ENCODE results near the gene GOLGA6C. TPM values are rescaled to one million over a fixed set of nuclear protein-coding genes. Genes with fewer than 3 reads are reported as not detected.

GOLGA6C gene
- polyA plus RNA-seq, 1 donor (not counting 4 experiments of a cell fraction or from before 2014, with no cell fraction given), result not detected

DNA sequence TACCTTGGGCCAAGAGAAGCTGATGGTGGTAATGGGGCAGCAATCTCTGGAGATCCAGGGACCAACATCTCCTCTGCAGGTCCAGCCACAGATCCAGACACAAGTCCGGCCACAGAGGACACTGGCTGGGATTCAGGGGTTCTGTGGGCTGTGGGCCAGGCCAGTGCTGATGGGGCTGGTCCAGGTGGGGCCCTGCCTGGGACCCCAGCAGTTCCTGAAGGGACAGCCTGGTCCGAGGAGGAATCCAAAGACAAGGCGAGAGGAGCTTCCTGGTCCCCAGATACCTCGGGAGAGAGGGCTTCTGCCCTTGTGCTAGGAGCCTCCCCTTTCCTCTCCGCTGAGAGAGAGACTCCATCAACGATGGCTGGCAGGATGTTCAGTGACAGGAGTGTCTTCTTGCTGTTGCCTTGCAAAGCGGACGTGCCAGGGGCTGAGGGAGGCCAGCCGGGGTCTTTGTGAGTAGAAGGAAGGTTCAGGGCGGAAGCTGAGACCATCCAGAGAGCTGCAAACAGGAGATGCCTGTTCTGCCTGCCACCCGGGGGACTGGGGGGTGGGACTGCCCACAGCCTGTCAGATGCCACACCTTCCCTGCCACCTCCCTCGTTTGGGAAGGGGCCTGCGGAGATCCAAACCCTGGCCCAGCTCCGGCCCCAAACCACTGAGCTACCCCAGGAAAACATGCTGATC is 24.5 kb upstream of the GOLGA6C start:
- H2AFZ ChIP-seq (ENCODE audit: control insufficient read depth, low read length), result no peak overlapping the region
- no peaks in the 10 kb centered on the region for H3K9me3 ChIP-seq (ENCODE audit: control insufficient read depth, low read depth, low read length)
- no peaks in the 10 kb centered on the region for H4K20me1 ChIP-seq (ENCODE audit: control insufficient read depth, extremely low read depth, insufficient read depth, low read length)
- H3K27ac ChIP-seq (ENCODE audit: control insufficient read depth, insufficient read depth, low read length), result no peak overlapping the region
- H3K79me2 ChIP-seq (ENCODE audit: control insufficient read depth, insufficient read depth, low read length), result no peaks in the 10 kb centered on the region
- H3K36me3 ChIP-seq (ENCODE audit: control insufficient read depth in 2 of 2, extremely low read depth in 1 of 2, insufficient read depth in 2 of 2, low read length in 2 of 2), result no peaks in the 10 kb centered on the region
- H3K4me3 ChIP-seq (ENCODE audit: control insufficient read depth in 2 of 3, extremely low read depth in 1 of 3, insufficient read depth in 2 of 3, low read depth in 1 of 3, low read length in 3 of 3), result no peak overlapping the region
- no peaks in the 10 kb centered on the region for H3K4me1 ChIP-seq (ENCODE audit: control insufficient read depth, extremely low read depth, insufficient read depth, low read length)
- dilution Hi-C loops (cut with MboI; ENCODE audit: extremely low pct_ligation_motif_present, low sequenced_read_pairs), result no loop called here
- no peak for TF ChIP-seq EZH2 (IDR thresholded peaks at IDR 0.05; ENCODE audit: low read length)
- TF ChIP-seq, protein P1, sequence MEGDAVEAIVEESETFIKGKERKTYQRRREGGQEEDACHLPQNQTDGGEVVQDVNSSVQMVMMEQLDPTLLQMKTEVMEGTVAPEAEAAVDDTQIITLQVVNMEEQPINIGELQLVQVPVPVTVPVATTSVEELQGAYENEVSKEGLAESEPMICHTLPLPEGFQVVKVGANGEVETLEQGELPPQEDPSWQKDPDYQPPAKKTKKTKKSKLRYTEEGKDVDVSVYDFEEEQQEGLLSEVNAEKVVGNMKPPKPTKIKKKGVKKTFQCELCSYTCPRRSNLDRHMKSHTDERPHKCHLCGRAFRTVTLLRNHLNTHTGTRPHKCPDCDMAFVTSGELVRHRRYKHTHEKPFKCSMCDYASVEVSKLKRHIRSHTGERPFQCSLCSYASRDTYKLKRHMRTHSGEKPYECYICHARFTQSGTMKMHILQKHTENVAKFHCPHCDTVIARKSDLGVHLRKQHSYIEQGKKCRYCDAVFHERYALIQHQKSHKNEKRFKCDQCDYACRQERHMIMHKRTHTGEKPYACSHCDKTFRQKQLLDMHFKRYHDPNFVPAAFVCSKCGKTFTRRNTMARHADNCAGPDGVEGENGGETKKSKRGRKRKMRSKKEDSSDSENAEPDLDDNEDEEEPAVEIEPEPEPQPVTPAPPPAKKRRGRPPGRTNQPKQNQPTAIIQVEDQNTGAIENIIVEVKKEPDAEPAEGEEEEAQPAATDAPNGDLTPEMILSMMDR (optimal IDR thresholded peaks at IDR 0.05 in 1 of 3, IDR thresholded peaks at IDR 0.05 in 1 of 3, conservative IDR thresholded peaks at IDR 0.05 in 1 of 3; ENCODE audit: extremely low read depth in 1 of 3, insufficient read depth in 2 of 3, low read length in 3 of 3), result no peak
- FAIRE-seq, result no peak
- no peaks in the 10 kb centered on the region for H3K9me1 ChIP-seq (ENCODE audit: control insufficient read depth, extremely low read depth, insufficient read depth, low read length)
- no peak for DNase-seq (ENCODE audit: low read depth, low spot score)
- H3K27me3 ChIP-seq (ENCODE audit: control insufficient read depth, extremely low read depth, insufficient read depth, low read length), result peaks cover 44% of the 10 kb centered on the region
- H3K9ac ChIP-seq (ENCODE audit: control insufficient read depth, extremely low read depth, insufficient read depth, low read length), result no peak overlapping the region
- no peak overlapping the region for H3K4me2 ChIP-seq (ENCODE audit: control insufficient read depth, extremely low read depth, insufficient read depth, low read depth, low read length)

DNA sequence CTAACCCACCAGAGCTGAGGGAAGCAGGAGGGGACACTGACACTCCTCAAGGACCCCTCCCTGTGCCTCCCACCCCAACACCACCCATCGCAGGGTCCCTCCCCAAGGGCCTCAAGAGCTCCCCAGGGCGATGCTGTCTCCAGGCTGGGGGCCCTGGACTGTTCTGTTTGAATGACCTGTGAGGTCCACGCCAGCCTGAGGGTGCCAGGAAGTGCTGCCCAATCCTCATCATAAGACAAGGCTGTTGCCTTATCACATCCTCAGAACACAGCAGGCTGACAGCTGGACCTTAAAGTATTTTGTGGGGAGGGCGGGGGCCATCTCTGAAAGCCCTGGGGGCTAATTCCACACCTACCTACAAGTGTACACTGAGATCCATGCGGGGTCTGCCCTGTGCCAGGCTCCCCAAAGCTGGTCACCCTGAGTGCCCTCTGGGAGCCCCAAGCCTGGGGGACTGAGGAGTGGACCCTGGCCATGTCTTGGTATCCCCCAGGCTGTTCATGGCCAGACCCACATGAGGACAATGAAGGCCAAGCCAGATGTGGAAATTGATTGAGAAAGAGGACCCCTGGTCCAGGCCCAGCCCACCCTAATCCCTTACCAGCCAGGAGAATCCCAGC is 23.8 kb upstream of the GOLGA6C start:
- Histone ChIP-seq H3K9me3 (ENCODE audit: control insufficient read depth, low read depth, low read length) (no peaks in the 10 kb centered on the region), H4K20me1 (ENCODE audit: control insufficient read depth, extremely low read depth, insufficient read depth, low read length) (no peaks in the 10 kb centered on the region), H3K4me3 (ENCODE audit: control insufficient read depth in 2 of 3, extremely low read depth in 1 of 3, insufficient read depth in 2 of 3, low read depth in 1 of 3, low read length in 3 of 3) (no peak overlapping the region), H3K27ac (ENCODE audit: control insufficient read depth, insufficient read depth, low read length) (no peak overlapping the region), H3K27me3 (ENCODE audit: control insufficient read depth, extremely low read depth, insufficient read depth, low read length) (peaks cover 44% of the 10 kb centered on the region), H3K9me1 (ENCODE audit: control insufficient read depth, extremely low read depth, insufficient read depth, low read length) (no peaks in the 10 kb centered on the region), H3K4me2 (ENCODE audit: control insufficient read depth, extremely low read depth, insufficient read depth, low read depth, low read length) (no peak overlapping the region), H3K4me1 (ENCODE audit: control insufficient read depth, extremely low read depth, insufficient read depth, low read length) (no peaks in the 10 kb centered on the region), H3K36me3 (ENCODE audit: control insufficient read depth in 2 of 2, extremely low read depth in 1 of 2, insufficient read depth in 2 of 2, low read length in 2 of 2) (no peaks in the 10 kb centered on the region), H3K9ac (ENCODE audit: control insufficient read depth, extremely low read depth, insufficient read depth, low read length) (no peak overlapping the region), H2AFZ (ENCODE audit: control insufficient read depth, low read length) (no peak overlapping the region), H3K79me2 (ENCODE audit: control insufficient read depth, insufficient read depth, low read length) (no peaks in the 10 kb centered on the region)
- dilution Hi-C loops (cut with MboI; ENCODE audit: extremely low pct_ligation_motif_present, low sequenced_read_pairs), result no loop called here
- TF ChIP-seq, protein P1 (optimal IDR thresholded peaks at IDR 0.05 in 1 of 3, IDR thresholded peaks at IDR 0.05 in 1 of 3, conservative IDR thresholded peaks at IDR 0.05 in 1 of 3; ENCODE audit: extremely low read depth in 1 of 3, insufficient read depth in 2 of 3, low read length in 3 of 3), result no peak
- TF ChIP-seq EZH2 (IDR thresholded peaks at IDR 0.05; ENCODE audit: low read length), result no peak
- DNase-seq (ENCODE audit: low read depth, low spot score) (no peak), FAIRE-seq (no peak)
